Activated CD8-positive, alpha-beta T cell treated with anti-CD3 and anti-CD28 coated beads for 36 hours (primary cell): ENCODE results near the gene CRACR2B. TPM values are rescaled to one million over a fixed set of nuclear protein-coding genes. Genes with fewer than 3 reads are reported as not detected.

Experiments
- ATAC-seq: fragments of 200-7000 bp; cut with Tn5 transposase; one replicate; pipeline ENCODE4 v1.10.0; 2021; ENCODE audit warnings: mild to moderate bottlenecking, moderate library complexity
- CTCF ChIA-PET: fragments of 350-600 bp; sonication (Branson Sonifier 250); formaldehyde crosslinking; loops from one replicate; lab custom pipeline; 2021; ENCODE audit warnings: antibody characterized with exemption; lab: Charles Lee
- POLR2A ChIA-PET: fragments of 350-600 bp; sonication (Branson Sonifier 250); formaldehyde crosslinking; loops from one replicate; lab custom pipeline; 2021; ENCODE audit warnings: antibody characterized with exemption; lab: Charles Lee
- DNase-seq: peaks from one replicate; pipeline ENCODE4 v3.0.0-alpha.2; 2020
- H3K27ac Mint-ChIP-seq: one replicate; pipeline ENCODE4 v1.8.0; 2021; ENCODE audit warnings: mild to moderate bottlenecking, mixed read lengths
- H3K27me3 Mint-ChIP-seq: one replicate; pipeline ENCODE4 v1.8.0; 2021; ENCODE audit warnings: mixed read lengths
- H3K36me3 Mint-ChIP-seq: one replicate; pipeline ENCODE4 v1.8.0; 2021; ENCODE audit warnings: low read depth, mixed read lengths
- H3K4me1 Mint-ChIP-seq: one replicate; pipeline ENCODE4 v1.8.0; 2021; ENCODE audit warnings: low read depth, mixed read lengths
- H3K4me3 Mint-ChIP-seq: one replicate; pipeline ENCODE4 v1.8.0; 2021; ENCODE audit warnings: mild to moderate bottlenecking, moderate library complexity, mixed read lengths
- H3K9me3 Mint-ChIP-seq: one replicate; pipeline ENCODE4 v1.8.0; 2021; ENCODE audit warnings: mixed read lengths
- CTCF ChIP-seq: fragments of 200-600 bp; IDR thresholded peaks from one replicate; pipeline ENCODE4 v1.8.0; 2022; ENCODE audit warnings: antibody characterized with exemption, mild to moderate bottlenecking
- intact Hi-C: fragments of 100-400 bp; cut with micrococcal nuclease; formaldehyde crosslinking; loops from one replicate; pipeline ENCODE4 v1.10.0; 2022
- total RNA-seq, 2 experiments: library from RNA; stranded (reverse); gene quantifications; one replicate each; pipeline ENCODE4 v1.2.3, GENCODE V29; 2021

The CRACR2B gene
- total RNA-seq, 2 experiments from 2014 or later, result 2.1 to 2.4 TPM

DNA sequence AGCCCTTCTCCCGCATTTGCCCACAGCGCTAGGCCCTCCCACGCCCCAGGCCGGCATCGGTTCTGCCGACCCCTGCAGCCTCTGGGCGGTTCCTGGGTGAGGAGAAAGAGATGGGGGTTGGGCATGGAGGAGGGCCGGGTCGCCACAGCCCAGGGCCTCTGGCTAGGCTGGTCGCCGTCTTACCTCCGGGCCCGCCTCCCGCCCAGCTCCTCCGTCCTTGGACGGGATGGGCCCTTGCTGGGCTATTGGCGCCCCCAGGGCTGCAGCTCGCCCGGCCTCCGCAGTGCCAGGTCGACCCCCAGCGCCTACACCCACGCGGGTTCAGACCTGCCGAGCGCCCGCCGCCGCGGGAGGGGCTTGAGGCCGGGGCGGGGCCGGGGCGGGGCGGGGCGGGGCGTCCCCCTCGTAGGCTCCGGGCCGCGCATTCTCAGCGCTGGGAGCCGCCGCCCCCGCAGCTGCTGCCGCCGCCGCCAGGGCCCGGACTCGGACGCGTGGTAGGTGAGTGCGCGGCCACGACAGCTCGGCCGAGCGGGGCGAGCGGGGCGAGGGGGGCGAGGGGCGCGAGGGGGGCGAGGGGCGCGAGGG lies 4.9 kb downstream of the CRACR2B start, which contains the start of gene CD151:
Gene CD151, plus strand, starts transcription at position 424 of the 585 bp plus-strand sequence. CDS start 3,118 bp downstream, outside the sequence.
- peak; percentile 46 for ATAC-seq
- peaks cover 37% of the 10 kb centered on the region for H3K27me3 Mint-ChIP-seq
- no peak for TF ChIP-seq CTCF
- CTCF ChIA-PET, result interaction anchor here (1.2 to 2.4 kb wide), 2 partner anchors 13 to 106 kb away, joined by 3 to 11 read pairs; partner anchors contain the start of gene PNPLA2
- peak within 1 kb of the TSS; percentile 64 for H3K4me3 Mint-ChIP-seq
- H3K9me3 Mint-ChIP-seq, result no peaks in the 10 kb centered on the region
- POLR2A ChIA-PET, result interaction anchor here (1.0 to 21.1 kb wide), 3 partner anchors 9 to 17 kb away, joined by 3 to 273 read pairs (median 81); partner anchors contain the start of genes PNPLA2, POLR2L, RPLP2 and TSPAN4
- H3K4me1 Mint-ChIP-seq, result peaks cover 34% of the 10 kb centered on the region
- no peak within 1 kb of the TSS for H3K27ac Mint-ChIP-seq
- DNase-seq, result peak; percentile 66
- intact Hi-C loops, result no loop called here
- no peaks in the 10 kb centered on the region for H3K36me3 Mint-ChIP-seq

DNA sequence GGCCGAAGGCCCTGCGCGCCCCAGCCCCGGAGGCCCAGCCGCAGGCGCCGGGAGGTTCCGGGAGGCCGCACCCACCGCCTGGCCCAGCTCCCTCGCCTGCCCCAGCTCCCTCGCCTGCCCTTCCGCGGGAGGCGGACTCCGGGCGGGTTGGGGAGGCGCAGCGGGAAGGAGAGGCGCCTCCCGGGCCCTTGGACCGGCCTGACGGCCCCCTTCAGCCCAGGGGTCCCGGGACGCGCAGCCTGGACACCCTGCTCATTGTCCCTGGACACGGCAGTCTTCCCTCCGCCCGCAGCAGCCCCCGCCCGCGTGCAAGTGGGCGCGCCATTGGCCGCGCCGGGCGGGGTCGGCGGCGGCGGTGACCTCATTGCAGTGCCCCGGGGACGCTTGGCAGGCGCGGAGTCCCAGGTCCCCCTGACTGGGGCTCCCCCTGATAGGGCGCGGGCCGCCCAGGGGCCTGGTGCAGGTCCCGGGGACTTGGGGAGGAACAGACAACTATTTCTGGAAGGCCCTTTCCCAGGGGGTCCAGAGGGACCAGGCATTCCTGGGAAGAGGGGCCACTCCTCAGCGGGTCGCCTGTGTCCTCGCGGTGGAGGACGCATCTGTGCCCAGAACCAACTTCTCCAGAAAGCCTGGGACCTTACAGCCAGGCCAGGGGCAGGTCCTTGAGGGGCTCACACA lies 5.5 kb downstream of the CRACR2B start:
- no peak overlapping the region for H3K27ac Mint-ChIP-seq
- H3K36me3 Mint-ChIP-seq, result peaks cover 3% of the 10 kb centered on the region
- no peak for TF ChIP-seq CTCF
- intact Hi-C loops, result no loop called here
- peak overlapping the region; percentile 64 for H3K4me3 Mint-ChIP-seq
- ATAC-seq (peak; percentile 38), DNase-seq (peak; percentile 65)
- CTCF ChIA-PET, result interaction anchor here (1.0 to 2.4 kb wide), 3 partner anchors 14 to 107 kb away, joined by 3 to 11 read pairs (median 3); partner anchors contain the start of gene PNPLA2
- POLR2A ChIA-PET, result interaction anchor here (1.0 to 21.1 kb wide), 4 partner anchors 8 to 17 kb away, joined by 3 to 273 read pairs (median 46); partner anchors contain the start of genes PNPLA2, POLR2L, RPLP2 and TSPAN4
- H3K9me3 Mint-ChIP-seq, result no peaks in the 10 kb centered on the region
- peaks cover 31% of the 10 kb centered on the region for H3K27me3 Mint-ChIP-seq
- peaks cover 30% of the 10 kb centered on the region for H3K4me1 Mint-ChIP-seq

DNA sequence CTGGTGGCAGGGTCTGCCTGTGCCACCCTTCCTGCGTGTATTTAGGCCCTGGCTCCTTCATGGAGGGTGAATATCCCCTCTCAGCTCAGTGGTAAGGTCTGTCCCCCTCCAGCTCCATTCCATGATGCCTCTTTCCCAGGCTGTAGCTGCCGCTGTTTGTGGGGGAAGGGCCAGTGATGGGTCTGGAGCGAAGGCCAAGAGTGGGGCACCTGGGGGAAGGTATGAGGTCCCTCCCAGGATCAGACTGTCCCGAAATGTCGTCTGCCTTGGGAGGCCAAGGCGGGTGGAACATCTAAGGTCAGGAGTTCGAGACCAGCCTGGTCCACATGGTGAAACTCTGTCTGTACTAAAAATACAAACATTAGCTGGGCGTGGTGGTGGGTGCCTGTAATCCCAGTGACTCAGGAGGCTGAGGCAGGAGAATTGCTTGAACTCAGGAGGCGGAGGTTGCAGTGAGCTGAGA lies 6.2 kb downstream of the CRACR2B start:
- no peaks in the 10 kb centered on the region for H3K9me3 Mint-ChIP-seq
- POLR2A ChIA-PET, result interaction anchor here (1.1 to 21.1 kb wide), 3 partner anchors 9 to 18 kb away, joined by 3 to 273 read pairs (median 11); partner anchors contain the start of genes PNPLA2, RPLP2 and TSPAN4
- H3K4me3 Mint-ChIP-seq, result peak overlapping the region; percentile 64
- peaks cover 26% of the 10 kb centered on the region for H3K27me3 Mint-ChIP-seq
- CTCF ChIA-PET, result interaction anchor here (1.0 to 1.3 kb wide), 2 partner anchors 14 to 23 kb away, joined by 3 to 6 read pairs; no protein-coding TSS in a partner anchor
- DNase-seq (no peak), ATAC-seq (no peak)
- peaks cover 4% of the 10 kb centered on the region for H3K36me3 Mint-ChIP-seq
- intact Hi-C loops, result no loop called here
- peaks cover 29% of the 10 kb centered on the region for H3K4me1 Mint-ChIP-seq
- TF ChIP-seq CTCF, result no peak
- no peak overlapping the region for H3K27ac Mint-ChIP-seq

- peaks cover 21% of the 10 kb centered on the region for H3K4me1 Mint-ChIP-seq
- peak; percentile 51 for DNase-seq
- H3K27ac Mint-ChIP-seq, result no peak overlapping the region
- POLR2A ChIA-PET, result interaction anchor here (1.1 to 21.1 kb wide), 5 partner anchors 8 to 36 kb away, joined by 3 to 273 read pairs (median 3); partner anchors contain the start of genes PNPLA2, RPLP2 and TSPAN4
- H3K27me3 Mint-ChIP-seq, result peaks cover 18% of the 10 kb centered on the region
- H3K4me3 Mint-ChIP-seq, result peak overlapping the region; percentile 64
- H3K9me3 Mint-ChIP-seq, result no peaks in the 10 kb centered on the region
- CTCF ChIA-PET, result interaction anchor here (0.6 to 1.3 kb wide), 4 partner anchors 9 to 16 kb away, joined by 3 to 6 read pairs (median 4); partner anchors contain the start of gene PNPLA2
- intact Hi-C loops, result no loop called here
- H3K36me3 Mint-ChIP-seq, result peaks cover 7% of the 10 kb centered on the region
- TF ChIP-seq CTCF, result no peak
- no peak for ATAC-seq
Observed at GRCh38 chr11:834371-835316, 6.9 kb downstream of the CRACR2B start.
